IMR-90 (cell line): ENCODE data around the gene FLACC1. TPM values are rescaled to one million over a fixed set of nuclear protein-coding genes. Genes with fewer than 3 reads are reported as not detected.
A peak's percentile ranks its signal among the peaks of the same experiment; 100 is the strongest.

Source experiments
- ATAC-seq: fragments of 200-7000 bp; cut with Tn5 transposase; 2 replicates; pipeline ENCODE4 v1.9.1; 2020; ENCODE audit warnings: low read depth, mild to moderate bottlenecking, moderate library complexity
- BruUV-seq: library from RNA; stranded (reverse); fragments of 400-500 nt; replicated peaks from 2 replicates; lab custom pipeline; 2021; lab: Mats Ljungman, UMichigan
- CTCF ChIA-PET: fragments of 300-600 bp; formaldehyde crosslinking; extraction: SDS; loops from one replicate; lab custom pipeline; 2021; ENCODE audit warnings: antibody characterized with exemption; lab: Yijun Ruan, JAX
- POLR2A ChIA-PET: fragments of 300-600 bp; sonication (Branson Sonifier 250); formaldehyde crosslinking; loops from one replicate; lab custom pipeline; 2022; ENCODE audit warnings: antibody characterized with exemption; ENCODE audit not compliant: unreplicated experiment; lab: Charles Lee
- DNase-seq: peaks from one replicate; pipeline ENCODE4 v3.0.0; 2013
- H2AFZ ChIP-seq: replicated peaks from 2 replicates; pipeline ENCODE3; 2013; ENCODE audit warnings: low read length, mild to moderate bottlenecking; ENCODE audit not compliant: poor library complexity
- H2AK5ac ChIP-seq: 2 replicates; pipeline ENCODE4 v1.6.1; 2013; ENCODE audit warnings: low read depth, low read length, inconsistent platforms
- H2AK9ac ChIP-seq: replicated peaks from 2 replicates; pipeline ENCODE3; 2013; ENCODE audit warnings: mild to moderate bottlenecking, low read depth, low read length, moderate library complexity; ENCODE audit not compliant: poor library complexity
- H2BK120ac ChIP-seq: 2 replicates; pipeline ENCODE4 v1.6.1; 2013; ENCODE audit warnings: low read depth, low read length, inconsistent platforms
- H2BK15ac ChIP-seq: 3 replicates; pipeline ENCODE4 v1.6.1; 2013; ENCODE audit warnings: low read depth, low read length, inconsistent platforms
- H2BK20ac ChIP-seq: 2 replicates; pipeline ENCODE4 v1.6.1; 2013; ENCODE audit warnings: low read depth, mild to moderate bottlenecking, inconsistent platforms, low read length, moderate library complexity
- H2BK5ac ChIP-seq: 2 replicates; pipeline ENCODE4 v1.6.1; 2013; ENCODE audit warnings: mild to moderate bottlenecking, low read depth, low read length, inconsistent platforms; ENCODE audit not compliant: poor library complexity, severe bottlenecking
- H3K14ac ChIP-seq: replicated peaks from 2 replicates; pipeline ENCODE4 v1.6.1; 2013; ENCODE audit warnings: low read depth, low read length, inconsistent platforms
- H3K18ac ChIP-seq: 2 replicates; pipeline ENCODE4 v1.6.1; 2013; ENCODE audit warnings: low read depth, low read length, control low read depth
- H3K23ac ChIP-seq: 2 replicates; pipeline ENCODE4 v1.6.1; 2013; ENCODE audit warnings: low read depth, low read length, inconsistent platforms
- H3K27ac ChIP-seq: 2 replicates; pipeline ENCODE4 v1.5.1; 2013; ENCODE audit warnings: mild to moderate bottlenecking, control low read depth, low read length; ENCODE audit not compliant: insufficient read depth
- H3K27me3 ChIP-seq: 2 replicates; pipeline ENCODE4 v1.6.1; 2013; ENCODE audit warnings: low read length; ENCODE audit not compliant: control insufficient read depth, insufficient read depth
- H3K36me3 ChIP-seq: 2 replicates; pipeline ENCODE4 v1.6.1; 2013; ENCODE audit warnings: low read length, mixed read lengths; ENCODE audit not compliant: control insufficient read depth, insufficient read depth
- H3K4ac ChIP-seq: 2 replicates; pipeline ENCODE4 v1.6.1; 2013; ENCODE audit warnings: low read depth, low read length, inconsistent platforms
- H3K4me1 ChIP-seq: 2 replicates; pipeline ENCODE4 v1.6.1; 2013; ENCODE audit warnings: low read length, mixed read lengths; ENCODE audit not compliant: control insufficient read depth, insufficient read depth
- H3K4me2 ChIP-seq: 2 replicates; pipeline ENCODE4 v1.6.1; 2013; ENCODE audit warnings: low read depth, mild to moderate bottlenecking, control low read depth, low read length, moderate library complexity
- H3K4me3 ChIP-seq: 2 replicates; pipeline ENCODE4 v1.5.1; 2013; ENCODE audit warnings: low read depth, mild to moderate bottlenecking, control low read depth, low read length, moderate library complexity; ENCODE audit not compliant: insufficient read depth
- H3K56ac ChIP-seq: 2 replicates; pipeline ENCODE4 v1.6.1; 2013; ENCODE audit warnings: low read length, inconsistent platforms; ENCODE audit not compliant: insufficient read depth; ENCODE audit errors: extremely low read depth
- H3K79me1 ChIP-seq, 2 experiments: 2 replicates each; pipeline ENCODE4 v1.6.1; 2013; ENCODE audit warnings: low read length in 2 of 2, inconsistent platforms in 1 of 2, low read depth in 1 of 2
- H3K9ac ChIP-seq: 2 replicates; pipeline ENCODE4 v1.6.1; 2013; ENCODE audit warnings: low read depth, low read length, control low read depth
- H3K9me1 ChIP-seq: 2 replicates; pipeline ENCODE4 v1.6.1; 2013; ENCODE audit warnings: low read length, inconsistent platforms; ENCODE audit not compliant: insufficient read depth
- H3K9me3 ChIP-seq: 2 replicates; pipeline ENCODE4 v1.6.1; 2013; ENCODE audit warnings: low read length; ENCODE audit not compliant: control insufficient read depth, insufficient read depth
- H4K20me1 ChIP-seq: 2 replicates; pipeline ENCODE4 v1.6.1; 2013; ENCODE audit warnings: low read length, inconsistent platforms; ENCODE audit not compliant: insufficient read depth
- H4K5ac ChIP-seq: 2 replicates; pipeline ENCODE4 v1.6.1; 2013; ENCODE audit warnings: mild to moderate bottlenecking, low read depth, low read length, control low read depth
- H4K8ac ChIP-seq, 2 experiments: 2 replicates each; pipeline ENCODE4 v1.6.1; 2013; ENCODE audit warnings: low read depth in 2 of 2, low read length in 2 of 2, control low read depth in 1 of 2, inconsistent platforms in 1 of 2
- H4K91ac ChIP-seq: 2 replicates; pipeline ENCODE4 v1.6.1; 2013; ENCODE audit warnings: low read depth, low read length, inconsistent platforms; ENCODE audit not compliant: insufficient read depth
- BHLHE40 ChIP-seq: fragments of 150-350 bp; IDR thresholded peaks from 2 replicates; pipeline ENCODE4 v1.6.1; 2016; ENCODE audit warnings: mild to moderate bottlenecking, low read depth, low read length
- CEBPB ChIP-seq: IDR thresholded peaks from 2 replicates; pipeline ENCODE4 v1.6.1; 2012; ENCODE audit warnings: low read depth, low read length, improper control_type of control experiment
- FOS ChIP-seq: fragments of 150-350 bp; IDR thresholded peaks from 2 replicates; pipeline ENCODE4 v1.6.1; 2016; ENCODE audit warnings: low read depth, low read length
- NFE2L2 ChIP-seq: fragments of 150-350 bp; IDR thresholded peaks from 2 replicates; pipeline ENCODE4 v1.6.1; 2016; ENCODE audit warnings: low read depth, mild to moderate bottlenecking, low read length
- POLR2A ChIP-seq: IDR thresholded peaks from 2 replicates; pipeline ENCODE4 v1.6.1; 2012; ENCODE audit warnings: mild to moderate bottlenecking, low read depth, low read length
- RFX5 ChIP-seq: IDR thresholded peaks from 2 replicates; pipeline ENCODE4 v1.8.0; 2012; ENCODE audit warnings: low read depth, mild to moderate bottlenecking, low read length, moderate library complexity
- WGBS, 2 experiments: methylation state at CpG; one replicate each; pipeline versions ENCODE4 v1.1.5 to v1.1.7; 2013; ENCODE audit warnings: missing lambda C conversion rate in 2 of 2; ENCODE audit not compliant: insufficient read length in 1 of 2; ENCODE audit errors: extremely low coverage in 2 of 2; 5-methylcytosine and 5-hydroxymethylcytosine counted together
- dilution Hi-C: fragments of 300-500 bp; cut with HindIII; formaldehyde crosslinking; loops from one replicate; pipeline ENCODE4 v1.14.3; 2018; ENCODE audit warnings: low sequenced_read_pairs; ENCODE audit not compliant: unreplicated experiment
- in situ Hi-C: fragments of 300-500 bp; cut with MboI; formaldehyde crosslinking; loops from 3 replicates; pipeline ENCODE4 v1.14.3; 2019; ENCODE audit warnings: low sequenced_read_pairs, inconsistent platforms, mixed read lengths
- intact Hi-C: fragments of 100-400 bp; cut with micrococcal nuclease; formaldehyde crosslinking; loops from 2 replicates; pipeline ENCODE4 v1.10.0; 2022
- polyA plus RNA-seq, 3 experiments: library from polyadenylated mRNA; depleted of rRNA; stranded (reverse); fragments of >200 nt; gene quantifications; 2 replicates each; pipeline ENCODE4 v1.2.3, GENCODE V29; 2012; ENCODE audit warnings: low replicate concordance in 1 of 3
- total RNA-seq: library from RNA; depleted of rRNA; stranded (reverse); fragments of >200 nt; gene quantifications from 2 replicates; pipeline ENCODE4 v1.2.3, GENCODE V29; 2012
- TF ChIP-seq, protein P1 (sequence below): conservative IDR thresholded peaks from 2 replicates; pipeline ENCODE4 v1.5.1; 2012; ENCODE audit warnings: mild to moderate bottlenecking, low read depth, low read length, improper control_type of control experiment

The FLACC1 gene
- total and polyA plus RNA-seq, 2 of the 4 experiments (the other 2 are of a cell fraction): 0.32 to 0.54 TPM

GRCh38 chr2:201261471-201261870 lies 95.7 kb downstream of the FLACC1 start:
- no peak overlapping the region for H3K4me3 ChIP-seq

More at GRCh38 chr2:201261471-201261870, 95.7 kb downstream of the FLACC1 start:
- Histone ChIP-seq H3K27me3 (no peaks in the 10 kb centered on the region), H3K4ac (no peak overlapping the region), H3K14ac (peak overlapping the region; percentile 9; the same call in 1 of the 2 replicates), H4K91ac (no peak overlapping the region), H3K36me3 (peaks cover 4% of the 10 kb centered on the region), H3K4me2 (peak overlapping the region; percentile 59), H4K8ac (0 out of 4 replicates have a peak overlapping the region, but pooled peaks of 1 of the 2 experiments have one; percentile 10), H3K4me1 (peaks cover 9% of the 10 kb centered on the region), H4K5ac (no peak overlapping the region), H3K23ac (no peak overlapping the region), H2BK20ac (no peak overlapping the region), H4K20me1 (no peaks in the 10 kb centered on the region), H2AK9ac (no peak overlapping the region), H2BK120ac (no peak overlapping the region), H3K56ac (no peak overlapping the region), H3K9me1 (peaks cover 16% of the 10 kb centered on the region), H3K18ac (no peak overlapping the region), H2AK5ac (peak overlapping the region; percentile 38), H2BK15ac (no peak overlapping the region), H3K9me3 (no peaks in the 10 kb centered on the region), H2AFZ (peak overlapping the region; percentile 46), H3K9ac (peak overlapping the region; percentile 32; the same call in 1 of the 2 replicates), H3K79me1 (peaks cover 35 to 51% of the 10 kb centered on the region in 2 experiments), H2BK5ac (no peak overlapping the region), H3K27ac (no peak overlapping the region)
- POLR2A ChIA-PET: interaction anchor here (0.9 kb wide), 1 partner anchor 14 kb away, joined by 3 read pairs; no protein-coding TSS in a partner anchor
- BruUV-seq: no TSS peak
- DNase-seq (no peak), ATAC-seq (no peak)
- dilution Hi-C loops: no loop called here
- WGBS, 2 experiments: 82% methylated on average over 6 of the region's 9 CpGs; no CpG with 5 or more reads in 1 of the 2 experiments
- CTCF ChIA-PET: no interaction called here
- in situ Hi-C loops: no loop called here
- intact Hi-C loops: no loop called here
- TF ChIP-seq FOS (no peak), RFX5 (no peak), CEBPB (no peak), BHLHE40 (no peak), NFE2L2 (no peak), POLR2A (no peak)
- TF ChIP-seq, protein P1, sequence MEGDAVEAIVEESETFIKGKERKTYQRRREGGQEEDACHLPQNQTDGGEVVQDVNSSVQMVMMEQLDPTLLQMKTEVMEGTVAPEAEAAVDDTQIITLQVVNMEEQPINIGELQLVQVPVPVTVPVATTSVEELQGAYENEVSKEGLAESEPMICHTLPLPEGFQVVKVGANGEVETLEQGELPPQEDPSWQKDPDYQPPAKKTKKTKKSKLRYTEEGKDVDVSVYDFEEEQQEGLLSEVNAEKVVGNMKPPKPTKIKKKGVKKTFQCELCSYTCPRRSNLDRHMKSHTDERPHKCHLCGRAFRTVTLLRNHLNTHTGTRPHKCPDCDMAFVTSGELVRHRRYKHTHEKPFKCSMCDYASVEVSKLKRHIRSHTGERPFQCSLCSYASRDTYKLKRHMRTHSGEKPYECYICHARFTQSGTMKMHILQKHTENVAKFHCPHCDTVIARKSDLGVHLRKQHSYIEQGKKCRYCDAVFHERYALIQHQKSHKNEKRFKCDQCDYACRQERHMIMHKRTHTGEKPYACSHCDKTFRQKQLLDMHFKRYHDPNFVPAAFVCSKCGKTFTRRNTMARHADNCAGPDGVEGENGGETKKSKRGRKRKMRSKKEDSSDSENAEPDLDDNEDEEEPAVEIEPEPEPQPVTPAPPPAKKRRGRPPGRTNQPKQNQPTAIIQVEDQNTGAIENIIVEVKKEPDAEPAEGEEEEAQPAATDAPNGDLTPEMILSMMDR: no peak
